GM19372 (cell line): ENCODE results near the gene NOC4L.
A peak's percentile ranks its signal among the peaks of the same experiment; 100 is the strongest.
"Not testable (repeated sequence)": the region's sequence is repeated elsewhere in the genome, so short reads cannot be mapped to it uniquely, and the experiment has no call there.

Source experiments
- ATAC-seq: cut with Tn5 transposase; IDR thresholded peaks from one replicate; pipeline ENCODE4 v1.9.1; 2021; ENCODE audit warnings: mild to moderate bottlenecking, low read depth, moderate library complexity; ENCODE audit not compliant: unreplicated experiment

Gene NOC4L

DNA sequence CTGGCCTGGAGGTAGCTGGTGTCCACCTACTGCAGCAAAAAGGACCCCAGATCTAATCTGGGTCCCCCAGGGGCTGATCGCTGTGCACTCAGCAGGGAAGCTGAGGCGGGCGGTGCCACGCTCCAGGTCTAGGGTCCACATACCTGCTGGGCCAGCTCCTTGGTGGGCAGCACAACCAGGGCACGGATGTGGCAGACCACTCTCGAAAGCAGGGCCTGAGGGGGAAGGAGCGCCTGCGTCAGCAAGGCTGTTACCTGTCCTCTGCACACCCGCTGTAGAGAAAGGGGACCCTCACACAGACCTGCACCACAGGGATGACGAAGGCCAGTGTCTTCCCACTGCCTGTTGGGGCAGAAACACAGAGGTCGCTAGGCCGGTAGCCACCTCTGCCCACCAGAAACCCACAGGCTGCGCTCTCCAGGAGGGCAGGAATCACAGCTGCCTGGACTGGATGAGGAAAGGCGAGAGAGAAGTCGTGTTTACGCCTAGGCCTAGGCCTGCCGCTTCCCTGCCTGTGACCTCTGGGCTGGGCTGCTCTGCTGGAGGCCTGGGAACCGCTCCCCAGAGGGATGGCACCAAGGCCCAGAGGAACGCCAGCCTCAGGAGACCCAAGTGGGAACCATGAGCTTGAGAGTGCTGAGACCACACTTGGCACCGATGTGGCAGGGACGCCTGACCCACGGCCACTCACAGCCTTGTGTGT is 2.1 kb upstream of the NOC4L start:
- ATAC-seq, result no peak

DNA sequence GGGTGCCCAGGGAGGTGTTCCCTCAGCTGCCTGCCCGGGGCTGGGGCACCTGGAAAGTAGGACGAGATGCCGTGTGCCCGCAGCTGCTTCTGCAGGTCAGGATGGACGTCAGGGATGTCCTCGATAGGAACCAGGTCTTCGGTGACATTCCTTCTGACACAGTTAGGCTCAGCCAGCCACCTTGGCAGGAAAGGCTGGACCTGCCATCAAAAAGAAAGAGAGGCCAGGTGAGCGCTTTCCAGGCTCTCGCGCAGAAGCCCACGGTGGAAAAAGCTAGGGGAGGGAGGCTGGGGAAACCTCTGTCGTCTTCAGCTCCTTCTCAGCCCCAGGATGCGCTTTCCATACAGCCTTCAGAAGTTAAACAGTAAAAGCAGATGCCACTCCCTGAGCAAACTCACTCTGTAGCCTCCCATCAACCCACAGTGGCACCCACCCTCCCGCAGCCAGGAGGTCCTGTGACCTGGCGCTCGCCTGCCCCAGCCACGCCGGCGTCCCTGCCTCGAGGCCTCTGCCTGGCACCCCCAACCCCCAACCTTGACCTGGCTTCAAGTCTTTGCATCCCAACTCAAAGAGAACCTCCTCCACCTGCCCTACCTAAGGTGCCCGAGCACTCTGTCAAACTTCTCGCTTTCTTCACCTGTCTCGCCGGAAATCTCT is 1.4 kb upstream of the NOC4L start:
- no peak for ATAC-seq

DNA sequence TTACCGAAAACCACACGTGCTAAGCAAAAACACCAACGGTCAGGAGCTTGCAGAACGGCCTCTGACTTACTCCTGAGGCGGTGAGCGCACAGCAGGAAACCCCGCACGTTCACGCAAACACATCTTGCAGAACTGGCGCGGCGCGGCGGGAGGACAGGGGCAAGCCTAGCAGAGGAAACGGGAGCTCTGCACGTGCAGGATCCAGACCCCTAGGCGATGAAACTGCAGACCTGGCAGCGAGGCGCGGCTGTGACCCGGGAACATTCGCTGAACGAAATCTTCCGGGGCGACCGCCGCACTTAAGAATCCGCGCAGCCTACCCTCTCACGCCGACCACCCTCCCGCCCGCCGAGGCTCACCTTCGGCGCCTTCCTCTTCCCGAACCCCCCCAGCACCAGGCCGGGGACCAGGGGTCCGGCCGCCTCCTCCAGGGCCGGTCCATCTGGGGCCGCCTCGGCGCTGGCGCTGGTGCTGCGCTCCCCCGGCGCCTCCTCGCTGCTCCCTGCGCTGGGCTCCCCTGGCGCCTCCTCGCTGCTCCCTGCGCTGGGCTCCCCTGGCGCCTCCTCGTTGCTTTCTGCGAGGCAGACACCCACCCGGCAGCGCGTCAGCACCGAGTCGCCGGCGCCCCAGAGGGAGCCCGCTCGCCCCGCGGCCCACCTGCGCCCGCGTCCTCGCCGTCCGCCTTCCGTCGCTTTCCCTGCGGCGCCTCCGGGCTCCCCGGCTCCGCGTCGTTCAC is 753 bp upstream of the NOC4L start:
- peak; percentile 32 for ATAC-seq

DNA sequence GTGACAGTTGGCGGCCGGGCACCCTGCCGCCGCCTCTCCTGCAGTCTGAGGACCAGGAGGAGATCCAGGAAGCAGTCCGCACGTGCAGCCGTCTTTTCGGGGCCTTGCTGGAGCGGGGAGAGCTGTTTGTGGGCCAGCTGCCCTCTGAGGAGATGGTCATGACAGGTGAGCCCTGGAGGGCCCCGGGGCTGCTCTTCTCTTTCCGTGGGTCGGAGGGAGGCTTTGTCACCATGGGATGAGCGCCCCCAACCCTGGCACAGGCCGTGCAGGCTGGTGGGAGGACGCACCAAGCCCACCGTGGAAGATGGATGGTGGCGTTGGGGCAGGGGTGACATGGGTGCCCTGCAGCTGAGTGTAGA is 532 bp downstream of the NOC4L start:
- ATAC-seq, result peak; percentile 2

DNA sequence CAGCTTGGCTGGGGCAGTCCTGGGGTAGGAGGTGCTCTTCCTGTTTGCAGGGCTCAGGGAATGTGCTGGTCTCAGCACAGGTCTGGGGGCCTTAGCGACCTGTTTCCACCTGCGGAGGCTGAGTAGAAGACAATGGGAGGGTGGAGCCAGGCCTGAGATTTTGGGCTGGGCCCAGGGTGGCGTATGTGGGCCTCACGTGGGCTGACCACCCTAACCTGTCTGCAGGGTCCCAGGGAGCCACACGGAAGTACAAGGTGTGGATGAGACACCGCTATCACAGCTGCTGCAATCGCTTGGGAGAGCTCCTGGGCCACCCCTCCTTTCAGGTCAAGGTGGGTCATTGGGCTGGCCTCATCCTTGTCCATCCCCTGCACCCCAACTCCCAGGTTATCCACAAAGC is 1.1 kb downstream of the NOC4L start:
- no peak for ATAC-seq

DNA sequence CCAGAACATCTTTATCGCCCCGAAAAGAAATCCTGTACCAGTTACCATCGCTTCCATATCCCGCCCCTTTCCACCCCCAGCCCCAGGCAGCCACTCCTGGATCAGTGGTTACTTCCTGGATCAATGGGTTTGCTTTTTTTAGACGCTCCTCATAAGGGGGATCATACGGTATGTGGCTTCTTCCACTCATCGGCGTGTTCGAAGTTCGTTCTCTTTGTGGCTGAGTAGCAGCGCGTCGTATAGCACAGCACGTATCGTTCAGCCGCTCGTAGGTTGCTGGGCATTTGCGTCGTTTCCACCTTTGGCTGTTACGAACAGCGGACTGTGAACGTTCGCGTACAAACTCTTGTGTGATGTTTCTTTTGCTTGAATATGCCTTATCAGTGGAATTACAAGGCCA is 1.8 kb downstream of the NOC4L start:
- ATAC-seq, result no peak

DNA sequence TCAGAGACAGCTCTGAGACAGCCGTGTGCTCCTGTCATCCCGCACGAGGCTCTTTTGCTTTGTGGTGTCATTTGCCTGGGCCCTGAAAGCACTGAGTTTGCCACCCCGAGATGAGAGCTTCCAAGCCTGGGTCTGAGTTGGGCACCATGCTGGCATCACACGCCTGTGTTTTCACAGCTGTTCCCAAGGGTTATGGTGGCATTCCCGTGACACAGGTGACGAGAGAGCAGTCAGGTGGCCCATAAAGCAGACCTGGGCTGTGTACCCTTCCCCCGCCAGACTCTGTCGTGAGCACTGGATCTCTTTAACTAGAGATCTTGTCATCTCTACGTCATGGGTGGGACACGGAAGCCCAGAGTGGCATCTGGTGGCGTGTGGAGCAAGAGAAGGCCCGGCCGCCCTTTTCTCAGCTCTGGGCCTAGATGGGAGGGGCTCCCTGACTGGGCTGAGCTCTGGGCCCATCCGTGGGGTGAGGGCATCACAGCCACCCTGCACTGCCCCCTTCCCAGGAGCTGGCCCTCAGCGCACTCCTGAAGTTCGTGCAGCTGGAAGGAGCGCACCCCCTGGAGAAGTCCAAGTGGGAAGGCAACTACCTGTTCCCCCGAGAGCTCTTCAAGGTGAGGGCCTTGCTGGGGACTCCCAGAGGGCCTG is 2.6 kb downstream of the NOC4L start:
- no peak for ATAC-seq

DNA sequence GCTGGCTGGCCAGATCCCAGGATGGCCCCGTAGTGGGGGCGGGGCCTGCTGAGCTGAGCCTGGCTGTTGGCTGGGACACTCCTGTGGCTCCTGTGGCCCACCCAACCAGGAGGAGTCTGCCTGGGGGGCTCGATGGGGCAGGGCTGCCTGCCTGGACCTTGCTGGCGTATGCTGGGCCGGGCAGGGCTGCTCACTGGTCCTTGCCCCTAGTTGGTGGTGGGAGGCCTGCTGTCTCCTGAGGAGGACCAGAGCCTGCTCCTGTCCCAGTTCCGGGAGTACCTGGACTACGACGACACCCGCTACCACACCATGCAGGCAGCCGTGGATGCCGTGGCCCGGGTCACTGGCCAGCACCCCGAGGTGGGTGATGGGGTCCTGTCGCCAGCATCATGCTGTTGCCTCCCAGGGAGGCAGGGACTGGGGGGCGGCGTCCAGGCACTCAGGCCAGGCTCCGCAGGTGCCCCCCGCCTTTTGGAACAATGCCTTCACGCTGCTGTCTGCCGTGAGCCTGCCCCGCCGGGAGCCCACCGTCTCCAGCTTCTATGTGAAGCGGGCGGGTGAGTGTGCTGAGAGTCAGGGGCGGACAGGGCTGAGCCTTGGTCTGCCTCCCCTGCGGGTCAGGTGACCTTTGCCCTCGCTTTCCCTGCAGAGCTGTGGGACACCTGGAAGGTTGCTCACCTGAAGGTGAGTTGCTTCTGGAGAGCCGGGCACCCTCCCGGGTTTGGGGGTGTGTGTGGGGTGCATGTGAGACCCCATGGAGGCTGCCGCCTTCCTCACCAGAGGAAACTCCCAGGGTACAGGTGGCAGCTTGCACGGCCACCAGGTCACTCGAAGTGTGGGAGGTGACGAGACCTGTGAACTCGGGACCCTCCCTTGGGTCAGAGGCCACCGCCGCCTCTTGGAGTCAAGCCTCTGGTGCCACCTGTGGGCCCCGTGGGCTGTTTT is 3.4 kb downstream of the NOC4L start:
- ATAC-seq, result no peak

DNA sequence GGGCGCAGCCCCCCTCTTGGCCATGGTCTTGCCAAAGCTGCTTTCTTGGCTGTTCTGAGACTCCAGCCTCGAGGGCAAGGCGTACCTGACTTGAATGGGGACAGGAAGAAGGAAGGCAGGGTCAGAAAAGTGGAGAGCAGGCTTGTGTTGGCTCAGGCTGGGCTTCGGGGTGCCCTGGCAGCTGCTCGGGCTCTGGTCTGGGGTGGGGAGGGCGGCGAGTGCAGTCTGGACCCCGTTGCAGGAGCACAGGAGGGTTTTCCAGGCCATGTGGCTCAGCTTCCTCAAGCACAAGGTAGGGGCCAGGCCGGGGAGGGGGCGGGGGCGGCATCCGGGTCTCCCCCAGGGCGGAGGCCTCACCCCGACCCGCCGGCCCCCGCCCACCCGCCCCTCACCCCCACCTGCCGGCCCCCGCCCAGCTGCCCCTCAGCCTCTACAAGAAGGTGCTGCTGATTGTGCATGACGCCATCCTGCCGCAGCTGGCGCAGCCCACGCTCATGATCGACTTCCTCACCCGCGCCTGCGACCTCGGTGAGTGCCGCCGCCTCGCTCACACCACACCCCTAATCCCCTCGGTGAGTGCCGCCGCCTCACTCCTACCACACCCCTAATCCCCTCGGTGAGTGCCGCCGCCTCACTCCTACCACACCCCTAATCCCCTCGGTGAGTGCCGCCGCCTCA is 4.2 kb downstream of the NOC4L start:
- no peak for ATAC-seq

DNA sequence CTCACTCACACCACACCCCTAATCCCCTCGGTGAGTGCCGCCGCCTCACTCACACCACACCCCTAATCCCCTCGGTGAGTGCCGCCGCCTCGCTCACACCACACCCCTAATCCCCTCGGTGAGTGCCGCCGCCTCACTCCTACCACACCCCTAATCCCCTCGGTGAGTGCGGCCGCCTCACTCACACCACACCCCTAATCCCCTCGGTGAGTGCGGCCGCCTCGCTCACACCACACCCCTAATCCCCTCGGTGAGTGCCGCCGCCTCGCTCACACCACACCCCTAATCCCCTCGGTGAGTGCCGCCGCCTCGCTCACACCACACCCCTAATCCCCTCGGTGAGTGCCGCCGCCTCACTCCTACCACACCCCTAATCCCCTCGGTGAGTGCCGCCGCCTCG is 5.3 kb downstream of the NOC4L start:
- not testable (repeated sequence) for ATAC-seq

DNA sequence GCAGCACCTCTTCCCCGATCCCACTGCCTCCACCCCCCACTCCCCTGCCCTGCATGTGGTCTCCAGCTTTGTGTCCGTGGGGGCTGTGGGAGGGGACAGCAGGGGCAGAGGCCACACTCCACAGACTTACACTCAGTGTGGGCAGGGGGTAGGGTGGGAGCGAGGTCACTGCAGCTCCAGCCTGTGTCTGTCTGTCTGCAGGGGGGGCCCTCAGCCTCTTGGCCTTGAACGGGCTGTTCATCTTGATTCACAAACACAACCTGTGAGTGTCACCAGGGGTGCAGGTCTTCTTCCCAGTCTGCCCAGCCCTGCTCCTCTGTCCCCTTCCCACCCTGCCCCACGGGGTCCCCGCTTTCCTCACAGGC is 6.5 kb downstream of the NOC4L start:
- no peak for ATAC-seq

DNA sequence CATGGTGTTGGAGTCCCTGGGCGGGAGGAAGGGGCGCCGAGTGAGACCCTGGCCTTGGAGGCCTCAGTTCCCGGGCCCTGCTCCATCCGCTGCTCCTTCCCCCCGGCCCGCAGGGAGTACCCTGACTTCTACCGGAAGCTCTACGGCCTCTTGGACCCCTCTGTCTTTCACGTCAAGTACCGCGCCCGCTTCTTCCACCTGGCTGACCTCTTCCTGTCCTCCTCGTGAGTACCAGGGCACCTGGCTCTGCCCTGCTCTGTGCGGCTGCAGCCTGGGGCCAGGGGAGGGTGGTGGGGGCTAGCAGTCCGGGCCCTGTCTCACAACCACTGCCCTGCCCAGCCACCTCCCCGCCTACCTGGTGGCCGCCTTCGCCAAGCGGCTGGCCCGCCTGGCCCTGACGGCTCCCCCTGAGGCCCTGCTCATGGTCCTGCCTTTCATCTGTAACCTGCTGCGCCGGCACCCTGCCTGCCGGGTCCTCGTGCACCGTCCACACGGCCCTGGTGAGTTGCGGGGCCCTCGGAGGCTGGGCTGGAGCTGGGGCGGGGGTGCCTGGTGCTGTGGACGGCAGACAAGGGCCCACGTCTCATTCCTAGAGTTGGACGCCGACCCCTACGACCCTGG is 7.0 kb downstream of the NOC4L start:
- ATAC-seq, result no peak

DNA sequence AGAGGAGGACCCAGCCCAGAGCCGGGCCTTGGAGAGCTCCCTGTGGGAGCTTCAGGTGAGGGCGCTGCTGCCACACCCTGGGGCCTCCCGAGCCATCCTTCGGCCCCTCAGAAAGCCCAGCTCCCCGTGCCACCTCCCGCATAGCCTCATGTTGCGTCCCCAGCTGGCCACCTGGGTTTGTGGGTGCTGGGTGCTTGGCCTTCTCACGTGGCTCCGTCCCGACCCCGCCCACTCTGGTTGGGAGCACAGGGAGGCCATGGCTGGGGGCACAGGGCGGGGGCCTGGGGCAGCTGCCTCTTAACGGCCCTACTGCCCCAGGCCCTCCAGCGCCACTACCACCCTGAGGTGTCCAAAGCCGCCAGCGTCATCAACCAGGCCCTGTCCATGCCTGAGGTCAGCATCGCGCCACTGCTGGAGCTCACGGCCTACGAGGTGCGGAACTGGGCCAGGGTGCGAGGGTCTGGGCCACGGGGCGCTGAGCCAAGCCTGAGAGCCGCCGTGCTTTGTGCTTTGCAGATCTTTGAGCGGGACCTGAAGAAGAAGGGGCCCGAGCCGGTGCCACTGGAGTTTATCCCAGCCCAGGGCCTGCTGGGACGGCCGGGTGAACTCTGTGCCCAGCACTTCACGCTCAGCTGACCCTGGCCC is 7.6 kb downstream of the NOC4L start:
- no peak for ATAC-seq

DNA sequence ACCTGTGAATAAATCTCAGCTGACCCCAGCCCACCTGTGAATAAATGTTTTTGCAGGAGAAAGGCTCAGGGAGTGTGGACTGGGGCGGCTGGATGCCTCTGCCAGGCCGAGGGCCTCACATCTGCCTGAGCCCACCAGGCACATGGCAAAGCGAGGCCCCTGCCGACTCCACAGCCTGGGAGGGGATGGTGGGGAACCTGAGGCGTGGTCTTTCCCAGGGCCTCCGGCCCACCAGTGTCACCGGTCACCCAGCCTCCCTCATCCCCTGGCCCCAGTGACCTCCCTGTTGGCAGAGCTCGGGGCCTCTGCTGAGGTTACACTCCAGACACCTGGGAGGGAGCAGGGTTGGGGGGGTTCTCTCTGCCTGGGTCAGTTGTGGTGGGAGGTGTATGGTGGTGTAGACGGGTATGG is 8.2 kb downstream of the NOC4L start:
- ATAC-seq, result no peak

DNA sequence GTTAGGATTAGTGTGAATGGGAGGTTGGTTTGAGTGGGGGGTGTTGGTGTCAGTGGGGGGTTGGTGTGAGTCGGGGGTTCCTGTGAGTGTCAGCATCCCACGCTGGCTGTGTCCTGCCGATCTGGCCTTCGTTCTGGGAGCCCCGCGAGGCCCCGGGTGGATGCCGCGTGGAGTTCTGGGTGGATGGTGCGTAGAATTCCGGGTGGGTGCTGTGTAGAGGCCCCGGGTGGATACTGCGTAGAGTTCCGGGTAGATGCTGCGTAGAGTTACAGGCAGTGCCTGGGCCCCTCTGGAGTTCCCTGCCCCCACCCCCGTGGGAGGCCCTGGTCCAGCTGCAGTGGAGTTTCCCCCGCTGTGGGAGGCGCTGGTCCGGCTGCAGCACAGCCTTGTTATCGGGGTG is 8.7 kb downstream of the NOC4L start:
- ATAC-seq, result no peak

DNA sequence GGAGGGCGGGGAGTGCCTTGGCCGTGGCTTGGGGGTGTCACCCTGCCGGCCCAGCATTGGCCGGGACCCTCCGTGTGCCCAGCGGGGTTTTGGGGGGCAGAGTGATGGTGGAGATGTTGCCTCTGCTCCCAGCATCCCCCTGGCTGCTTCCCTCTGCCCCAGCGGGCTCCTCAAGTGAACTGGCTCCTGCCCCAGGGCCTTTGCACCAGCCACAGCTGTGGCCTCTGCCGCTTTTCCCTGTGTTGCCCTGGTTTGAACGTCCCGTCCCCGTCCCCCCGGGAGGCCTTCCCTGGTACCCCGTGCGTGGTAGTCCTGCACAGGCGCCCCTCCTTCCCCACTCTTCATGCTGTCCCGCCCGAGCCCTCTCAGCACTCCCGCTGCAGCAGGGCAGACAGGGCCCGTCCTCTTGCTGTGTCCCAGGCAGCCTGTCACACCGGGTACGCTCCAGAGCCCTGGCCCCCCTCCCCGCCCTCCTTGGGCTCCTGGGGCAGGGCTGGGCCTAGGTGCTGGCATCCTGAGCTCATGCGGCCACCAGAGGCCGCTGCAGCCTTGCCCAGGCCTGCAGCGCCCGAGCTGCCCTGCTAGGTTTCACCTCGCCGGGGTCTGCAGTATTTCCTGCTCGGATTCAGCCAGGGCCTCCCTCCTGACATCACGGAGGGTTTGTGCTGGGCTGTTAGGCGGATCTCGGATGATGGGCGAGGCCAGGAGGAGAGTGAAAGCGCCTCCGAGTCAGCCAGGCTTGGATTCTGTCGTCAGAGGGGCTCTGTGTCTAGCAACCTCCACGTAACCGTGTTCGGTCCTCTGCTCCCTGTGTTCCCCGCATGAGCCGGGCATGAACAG is 9.5 kb downstream of the NOC4L start:
- peak; percentile 79 for ATAC-seq

DNA sequence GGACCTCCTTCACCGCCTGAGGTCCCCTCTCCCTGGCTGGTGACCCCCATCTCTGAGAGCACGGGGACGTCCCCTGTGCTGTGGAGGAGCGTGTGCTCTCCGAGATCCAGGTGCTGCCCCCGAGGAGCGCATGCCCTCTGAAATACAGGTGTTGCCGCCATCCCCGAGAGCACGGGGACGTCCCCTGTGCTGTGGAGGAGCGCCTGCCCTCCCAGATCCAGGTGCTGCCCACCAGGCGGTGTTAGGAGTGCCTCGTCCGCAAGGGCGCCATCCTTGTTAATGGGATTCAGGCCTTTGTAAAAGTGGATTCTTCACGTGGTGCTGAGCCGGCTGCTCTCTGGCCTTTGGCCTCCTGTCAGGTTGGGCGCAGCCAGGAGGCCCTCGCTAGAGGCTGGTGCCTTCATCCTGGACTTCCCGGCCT is 10.1 kb downstream of the NOC4L start:
- no peak for ATAC-seq
